HG02884 (cell line): ENCODE data around the gene SEC16A.

Source experiments
- ATAC-seq: cut with Tn5 transposase; IDR thresholded peaks from one replicate; pipeline ENCODE4 v1.9.1; 2021; ENCODE audit warnings: mild to moderate bottlenecking, moderate library complexity; ENCODE audit not compliant: unreplicated experiment

SEC16A gene

GRCh38 chr9:136403538-136403914, 79.3 kb downstream of the SEC16A start:
- ATAC-seq, result no peak

- ATAC-seq, result no peak
Measured at GRCh38 chr9:136402067-136402466, 80.8 kb downstream of the SEC16A start.

- ATAC-seq, result no peak
Measured at GRCh38 chr9:136401173-136401922, 81.5 kb downstream of the SEC16A start.

- peak; percentile 53 for ATAC-seq
Measured at GRCh38 chr9:136400038-136400834, 82.6 kb downstream of the SEC16A start, which contains the start of gene SNAPC4. Gene SNAPC4 (minus strand): TSS chr9:136400170. CDS start chr9:136398428, 1,742 bp downstream.

- ATAC-seq, result peak; percentile 34
Measured at GRCh38 chr9:136399176-136400037, 83.4 kb downstream of the SEC16A start.

GRCh38 chr9:136398286-136398685, 84.6 kb downstream of the SEC16A start:
- ATAC-seq, result no peak

- no peak for ATAC-seq
Measured at GRCh38 chr9:136397643-136398042, 85.2 kb downstream of the SEC16A start.

GRCh38 chr9:136396219-136396515, 86.7 kb downstream of the SEC16A start:
- no peak for ATAC-seq

GRCh38 chr9:136395345-136396218, 87.3 kb downstream of the SEC16A start:
- ATAC-seq, result no peak

- ATAC-seq, result no peak
Measured at GRCh38 chr9:136395020-136395340, 87.9 kb downstream of the SEC16A start.

GRCh38 chr9:136394312-136395019, 88.4 kb downstream of the SEC16A start:
- ATAC-seq, result no peak

- no peak for ATAC-seq
Measured at GRCh38 chr9:136393531-136393930, 89.3 kb downstream of the SEC16A start.

GRCh38 chr9:136392538-136393449, 90.0 kb downstream of the SEC16A start:
- ATAC-seq, result no peak

- ATAC-seq, result no peak
Measured at GRCh38 chr9:136391737-136392537, 90.9 kb downstream of the SEC16A start.
